Measurements from ENCODE around the gene CCKAR.
"Not testable (repeated sequence)": the region's sequence is repeated elsewhere in the genome, so short reads cannot be mapped to it uniquely, and the experiment has no call there.

CCKAR gene, protein sequence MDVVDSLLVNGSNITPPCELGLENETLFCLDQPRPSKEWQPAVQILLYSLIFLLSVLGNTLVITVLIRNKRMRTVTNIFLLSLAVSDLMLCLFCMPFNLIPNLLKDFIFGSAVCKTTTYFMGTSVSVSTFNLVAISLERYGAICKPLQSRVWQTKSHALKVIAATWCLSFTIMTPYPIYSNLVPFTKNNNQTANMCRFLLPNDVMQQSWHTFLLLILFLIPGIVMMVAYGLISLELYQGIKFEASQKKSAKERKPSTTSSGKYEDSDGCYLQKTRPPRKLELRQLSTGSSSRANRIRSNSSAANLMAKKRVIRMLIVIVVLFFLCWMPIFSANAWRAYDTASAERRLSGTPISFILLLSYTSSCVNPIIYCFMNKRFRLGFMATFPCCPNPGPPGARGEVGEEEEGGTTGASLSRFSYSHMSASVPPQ

DNA sequence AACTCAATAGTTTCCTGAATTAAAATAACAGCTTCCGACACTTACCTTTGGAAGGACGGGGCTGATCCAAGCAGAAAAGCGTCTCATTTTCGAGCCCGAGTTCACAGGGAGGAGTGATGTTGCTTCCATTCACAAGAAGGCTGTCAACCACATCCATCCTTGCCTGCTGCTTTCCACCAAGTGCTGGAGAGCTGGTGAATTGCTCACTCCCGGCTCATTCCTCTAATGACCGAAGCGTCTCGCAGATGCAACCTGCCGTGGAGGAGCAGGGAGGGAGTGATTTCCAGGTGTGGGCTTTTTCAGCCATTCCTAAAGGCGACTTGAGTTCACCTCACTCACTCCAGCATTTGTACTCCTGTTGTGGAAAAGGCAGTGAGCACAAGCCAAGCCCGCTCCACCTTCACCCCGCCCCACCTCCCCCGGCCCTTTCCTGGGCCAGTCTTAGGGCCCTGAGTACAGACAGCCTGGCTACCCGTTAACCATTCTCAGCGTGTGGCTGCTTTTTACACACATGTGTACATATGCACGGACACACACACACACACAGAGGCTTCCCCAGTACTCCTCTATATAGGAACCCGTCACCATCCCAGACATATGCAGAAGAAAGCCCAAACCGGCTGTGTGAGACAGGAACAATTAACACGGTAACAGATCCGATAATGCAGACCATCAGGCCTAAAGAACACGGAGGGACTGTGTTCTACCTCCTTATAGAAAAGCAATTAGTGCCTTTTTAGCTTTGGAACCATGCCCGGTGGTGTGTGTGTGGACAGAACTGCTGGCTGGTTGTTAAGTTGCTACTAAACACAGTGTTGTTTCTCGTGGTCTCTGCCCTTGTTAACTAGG lies at the start of gene CCKAR:
Gene CCKAR, minus strand, starts transcription at position 374 of the 849 bp plus-strand sequence. Its CDS starts 217 bp downstream, at position 157.
- DNase-seq (ENCODE audit: low spot score): no peak

DNA sequence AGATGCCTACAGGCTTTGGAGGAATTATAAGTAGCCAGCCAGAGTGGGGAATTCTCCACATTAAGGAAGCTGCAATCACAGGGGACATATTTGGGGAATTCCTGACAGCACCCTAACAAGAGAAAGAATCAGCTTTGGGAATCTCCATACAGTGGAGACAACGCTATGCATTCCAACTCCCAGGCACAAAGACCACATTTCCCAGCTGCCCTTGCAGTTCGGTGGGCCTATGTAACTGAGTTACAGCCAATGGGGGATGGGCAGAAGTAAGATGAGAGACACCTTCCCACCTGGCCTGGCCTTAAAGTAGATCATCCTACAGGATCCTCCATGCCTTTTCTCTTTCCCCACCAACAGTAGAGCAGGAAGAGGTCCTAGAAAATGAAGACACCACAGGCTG lies 43.4 kb upstream of the CCKAR start:
- DNase-seq (ENCODE audit: low spot score): no peak

- no peak for DNase-seq (ENCODE audit: low spot score)
Measured at GRCh38 chr4:26531491-26532116, 41.3 kb upstream of the CCKAR start.

- DNase-seq (ENCODE audit: low spot score): no peak
Measured at GRCh38 chr4:26530099-26530498, 39.8 kb upstream of the CCKAR start.

DNA sequence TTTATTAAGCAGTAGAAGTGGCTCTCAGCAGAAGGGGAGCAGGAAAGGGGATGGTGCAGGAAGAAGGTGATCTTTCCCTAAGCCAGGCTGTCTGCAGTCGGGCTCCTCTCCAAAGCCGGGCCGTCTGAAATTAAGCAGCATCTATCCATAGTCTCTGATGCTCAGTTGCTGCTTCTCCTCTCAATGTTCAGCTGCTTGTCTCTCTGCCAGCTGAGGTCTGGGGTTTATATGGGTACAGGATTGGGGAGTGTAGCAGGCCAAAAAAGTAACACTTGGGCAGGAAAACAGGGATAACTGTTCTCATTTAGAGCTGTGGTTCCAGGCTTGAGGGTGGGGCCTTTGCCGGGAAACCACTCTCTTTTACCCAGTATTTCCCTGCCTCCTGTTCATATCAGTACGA lies 39.2 kb upstream of the CCKAR start:
- DNase-seq (ENCODE audit: low spot score): no peak

DNA sequence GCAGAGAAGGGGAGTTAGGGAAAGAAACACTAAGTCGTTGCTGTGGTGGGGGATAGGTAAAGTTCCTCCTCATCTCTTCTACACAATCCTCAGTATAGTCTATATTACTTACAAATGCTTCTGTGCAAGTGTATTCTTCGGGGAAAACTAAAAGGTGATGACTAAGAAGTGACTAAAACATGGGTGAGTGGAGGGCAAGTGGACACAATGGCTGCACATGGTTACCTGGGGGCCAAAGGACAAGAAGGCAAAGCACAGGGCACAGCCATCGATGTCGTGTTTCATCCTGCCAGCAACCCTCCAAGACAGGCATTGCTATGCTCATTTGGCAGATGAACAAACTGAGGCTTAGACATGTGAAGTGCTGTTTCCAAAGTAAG lies 35.5 kb upstream of the CCKAR start:
- DNase-seq (ENCODE audit: low spot score): no peak

DNA sequence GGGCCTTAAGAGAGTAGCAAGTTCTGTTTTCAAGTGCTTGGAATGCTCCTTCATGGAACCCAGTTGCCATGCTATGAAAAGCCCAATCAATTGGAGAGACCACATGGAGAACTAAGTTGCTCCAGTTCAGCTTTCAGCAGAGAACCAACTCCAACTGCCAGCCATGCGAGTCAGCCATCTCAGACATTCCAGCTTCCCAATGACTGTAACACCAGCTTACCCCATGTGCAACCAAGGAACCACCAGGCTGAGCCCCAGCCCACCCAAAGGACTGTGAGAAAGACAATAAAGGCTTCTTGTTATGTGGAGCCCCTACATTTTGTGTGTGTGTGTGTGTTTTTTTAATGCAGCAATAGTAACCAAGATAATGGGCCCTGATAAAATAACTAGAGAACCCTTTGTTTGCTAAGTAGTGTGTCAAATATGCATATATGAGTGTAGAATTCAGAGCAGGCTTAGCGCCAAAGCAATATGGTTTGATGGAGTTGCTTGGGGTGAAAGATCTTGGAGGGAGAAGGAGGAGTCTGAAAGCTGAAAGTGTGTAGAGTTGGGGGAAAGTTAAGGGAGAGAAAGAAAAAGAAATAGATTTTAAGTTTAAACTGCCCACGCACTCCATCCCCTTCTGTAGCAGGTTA lies 35.0 kb upstream of the CCKAR start:
- no peak for DNase-seq (ENCODE audit: low spot score)

DNA sequence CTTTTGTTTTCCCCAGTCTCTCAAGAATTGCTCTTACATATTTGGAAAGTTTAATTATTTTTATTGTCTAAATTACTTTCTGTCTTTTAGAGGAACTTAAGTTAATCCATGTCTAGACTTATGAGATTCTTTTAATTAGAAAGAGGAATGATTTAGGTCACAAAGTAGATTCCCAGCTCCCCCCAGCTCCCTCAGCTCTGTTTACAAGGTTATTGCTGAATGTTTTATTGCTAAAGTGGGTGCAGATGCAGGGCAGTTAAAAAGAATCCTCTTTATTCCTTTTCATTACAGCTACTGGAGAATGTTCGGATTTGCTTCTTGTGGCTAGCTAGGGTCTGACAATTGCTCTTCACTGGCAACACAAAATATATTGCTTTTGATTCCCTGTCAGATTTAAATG lies 33.7 kb upstream of the CCKAR start:
- DNase-seq (ENCODE audit: low spot score): no peak

DNA sequence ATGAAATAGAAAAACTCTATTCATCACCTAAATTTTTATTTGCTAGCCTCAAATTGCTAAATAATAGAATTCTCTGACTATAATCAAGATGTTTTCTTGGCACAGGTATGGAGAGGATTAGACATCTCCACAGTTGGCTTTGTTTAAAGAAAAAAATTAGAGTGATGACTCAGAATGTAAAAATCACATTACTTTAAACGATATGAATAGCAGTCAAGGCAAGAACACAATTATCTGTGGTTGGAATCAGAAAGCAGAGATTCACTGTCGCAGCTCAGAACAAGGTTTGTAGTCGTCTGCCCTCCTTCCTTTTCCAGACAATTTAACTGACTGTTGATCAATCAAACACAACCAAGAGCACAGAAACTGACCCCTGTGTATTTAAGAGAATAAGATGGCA lies 32.2 kb upstream of the CCKAR start:
- no peak for DNase-seq (ENCODE audit: low spot score)

- DNase-seq (ENCODE audit: low spot score): no peak
Measured at GRCh38 chr4:26520728-26521450, 30.6 kb upstream of the CCKAR start.

GRCh38 chr4:26515936-26516335 lies 25.7 kb upstream of the CCKAR start:
- no peak for DNase-seq (ENCODE audit: low spot score)

- no peak for DNase-seq (ENCODE audit: low spot score)
Measured at GRCh38 chr4:26510334-26510964, 20.2 kb upstream of the CCKAR start.

GRCh38 chr4:26509681-26510333 lies 19.5 kb upstream of the CCKAR start:
- no peak for DNase-seq (ENCODE audit: low spot score)

GRCh38 chr4:26507286-26507685 lies 17.0 kb upstream of the CCKAR start:
- no peak for DNase-seq (ENCODE audit: low spot score)

DNA sequence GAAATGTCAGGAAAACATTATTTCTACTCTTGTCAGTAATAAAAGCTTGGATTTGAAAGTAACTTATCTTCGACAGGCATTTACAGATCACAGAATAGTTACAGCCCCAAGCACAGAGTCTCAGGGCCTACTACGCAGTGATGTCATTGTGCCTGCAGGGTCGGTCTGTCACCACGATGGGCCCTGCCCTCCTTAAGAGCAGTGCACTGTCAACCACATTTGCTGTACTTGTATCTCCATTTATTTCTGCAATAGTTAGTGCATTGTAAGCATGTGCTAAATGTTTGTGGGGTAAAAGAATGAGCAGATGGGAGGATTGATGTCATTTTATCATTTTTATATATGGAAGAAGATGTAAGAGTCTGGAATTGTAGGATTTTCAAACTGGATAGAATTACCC lies 13.6 kb upstream of the CCKAR start:
- no peak for DNase-seq (ENCODE audit: low spot score)

GRCh38 chr4:26503427-26503826 lies 13.1 kb upstream of the CCKAR start:
- DNase-seq (ENCODE audit: low spot score): no peak

- DNase-seq (ENCODE audit: low spot score): not testable (repeated sequence)
Measured at GRCh38 chr4:26500565-26500999, 10.3 kb upstream of the CCKAR start.

DNA sequence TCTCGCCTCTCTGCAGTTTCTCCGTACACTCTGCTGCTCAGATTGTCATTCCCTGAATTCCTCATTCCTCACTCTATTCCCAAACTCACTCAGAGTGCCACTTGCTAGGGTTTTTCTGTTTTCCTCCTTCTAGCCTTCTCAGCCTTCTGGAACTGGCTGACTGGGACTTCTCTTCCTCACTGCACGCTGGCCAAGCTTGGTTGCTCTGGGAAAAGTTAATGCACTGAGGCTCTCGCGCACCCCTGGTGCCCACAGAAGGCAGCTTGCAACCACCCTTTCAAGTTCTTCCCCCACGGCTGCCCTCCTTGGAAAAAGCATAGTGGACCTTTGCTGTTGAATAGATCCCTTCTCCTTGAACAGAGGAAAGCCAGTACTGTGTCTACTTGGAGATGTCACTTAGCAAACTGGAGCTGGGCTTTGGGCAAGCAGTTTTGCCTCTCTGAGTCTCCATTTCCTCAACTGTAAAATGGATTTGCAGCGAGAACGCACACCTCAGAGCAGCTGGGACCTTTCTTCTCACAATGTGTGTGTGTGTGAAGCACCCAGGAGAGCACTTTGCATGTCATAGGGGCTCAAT lies 6.0 kb upstream of the CCKAR start:
- no peak for DNase-seq (ENCODE audit: low spot score)

- no peak for DNase-seq (ENCODE audit: low spot score)
Measured at GRCh38 chr4:26493461-26493860, 3.2 kb upstream of the CCKAR start.
